Renal pelvis (tissue), 4 donors: ENCODE measurements around the gene OPCML. TPM values are rescaled to one million over a fixed set of nuclear protein-coding genes. Genes with fewer than 3 reads are reported as not detected.

Experiments
- DNase-seq: peaks from one replicate; pipeline ENCODE4 v3.0.0-alpha.2; 2013
- polyA plus RNA-seq, 3 donors: library from polyadenylated mRNA; unstranded; fragments of 120-200 nt; gene quantifications; one replicate each; pipeline ENCODE4 v1.2.1, GENCODE V29; 2013; ENCODE audit not compliant: insufficient read length in 3 of 3

The OPCML gene
- polyA plus RNA-seq, 3 donors = 9.9 to 14.8 (median 14.6) TPM

DNA sequence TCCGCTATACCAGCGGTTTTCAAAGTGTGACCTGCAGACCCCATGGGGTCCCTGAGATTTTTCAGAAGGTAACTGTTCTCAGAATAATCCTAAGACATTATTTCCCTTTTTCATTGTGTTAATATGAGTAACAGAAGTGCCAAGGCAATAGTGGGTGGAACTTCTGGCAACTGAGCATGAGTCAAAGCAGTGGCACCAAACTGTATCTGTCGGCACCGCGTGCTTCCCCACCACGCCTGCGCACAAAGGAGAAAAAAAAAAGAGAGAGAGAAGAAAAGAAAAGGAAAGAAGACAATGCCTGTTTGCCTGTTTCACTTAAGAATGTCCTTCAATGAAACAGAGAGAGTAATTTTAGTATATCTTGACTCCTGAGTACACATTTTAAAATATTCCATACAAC lies 679.9 kb downstream of the OPCML start:
- no peak for DNase-seq

DNA sequence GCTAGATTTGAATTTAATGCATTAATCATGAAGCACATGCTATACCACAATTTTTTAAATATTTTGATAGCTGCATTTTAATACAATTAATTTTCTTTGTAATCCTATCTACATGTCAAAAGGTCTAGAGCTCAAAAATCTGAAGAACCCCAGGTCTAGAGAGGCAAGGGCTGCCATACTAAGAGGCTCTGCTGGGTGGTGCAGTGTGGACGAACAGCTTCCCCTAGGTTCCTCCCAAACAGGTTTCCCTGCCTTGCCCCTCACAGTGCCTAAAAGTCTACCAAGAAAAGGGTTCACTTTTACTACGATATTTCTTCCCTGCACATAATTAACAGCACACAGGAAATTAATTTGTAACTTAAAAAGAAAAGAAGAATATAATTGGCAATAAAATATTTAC lies 681.1 kb downstream of the OPCML start:
- DNase-seq = no peak

DNA sequence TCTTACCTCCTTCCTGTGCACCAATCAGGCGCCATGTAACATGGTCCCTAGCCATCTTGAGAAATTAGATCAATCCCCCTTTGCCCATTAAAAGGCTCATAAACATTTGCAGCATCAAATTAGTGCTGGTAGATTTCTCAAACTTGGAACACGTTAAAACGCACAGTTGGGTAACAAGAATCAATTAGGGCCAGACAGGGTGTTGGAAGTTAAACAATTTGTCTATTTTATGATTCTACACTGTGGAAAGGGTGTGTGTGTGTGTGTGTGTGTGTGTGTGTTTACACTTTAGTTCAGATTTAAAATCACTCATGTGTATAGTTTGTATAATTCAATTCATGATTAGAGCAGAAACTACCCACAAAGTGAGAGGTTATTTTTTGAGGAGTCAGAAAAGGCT lies 682.0 kb downstream of the OPCML start:
- DNase-seq = no peak

DNA sequence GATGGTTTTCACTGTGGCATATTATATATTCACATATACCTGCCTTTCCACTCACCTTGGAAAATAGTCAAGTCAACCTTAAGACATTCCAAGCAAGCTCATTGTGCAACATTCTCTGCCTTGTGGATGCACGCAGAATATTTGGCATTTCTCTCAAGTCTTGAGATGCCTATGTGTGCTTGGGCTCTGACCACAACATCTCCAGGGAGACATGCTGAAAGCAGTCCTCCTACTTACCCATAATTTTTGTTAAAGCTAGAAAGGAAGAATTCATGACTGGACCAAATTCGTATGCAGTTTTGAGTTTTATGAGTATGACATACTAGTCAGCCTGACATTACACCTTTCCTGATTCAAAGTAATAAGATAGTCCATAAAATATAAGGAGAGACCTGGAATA lies 684.0 kb downstream of the OPCML start:
- no peak for DNase-seq

DNA sequence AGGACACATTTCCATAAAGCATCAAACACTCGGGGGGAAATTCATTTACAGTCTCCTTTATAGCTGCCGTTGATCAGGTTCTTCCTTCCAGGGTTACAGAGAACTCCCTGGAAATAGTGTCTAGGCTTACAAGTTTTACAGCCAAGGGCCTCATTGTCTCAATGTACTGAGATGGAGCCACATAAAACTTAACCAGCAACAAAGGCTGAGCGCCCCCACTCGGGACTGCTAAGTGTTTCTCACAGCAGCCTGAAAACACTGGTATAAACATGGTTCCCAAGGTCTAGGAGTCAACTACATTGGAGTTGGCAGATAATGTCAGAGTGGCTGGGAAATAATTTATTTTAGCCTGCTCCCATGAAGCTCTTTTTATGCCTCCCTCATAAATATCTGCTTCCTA lies 686.2 kb downstream of the OPCML start:
- no peak for DNase-seq

DNA sequence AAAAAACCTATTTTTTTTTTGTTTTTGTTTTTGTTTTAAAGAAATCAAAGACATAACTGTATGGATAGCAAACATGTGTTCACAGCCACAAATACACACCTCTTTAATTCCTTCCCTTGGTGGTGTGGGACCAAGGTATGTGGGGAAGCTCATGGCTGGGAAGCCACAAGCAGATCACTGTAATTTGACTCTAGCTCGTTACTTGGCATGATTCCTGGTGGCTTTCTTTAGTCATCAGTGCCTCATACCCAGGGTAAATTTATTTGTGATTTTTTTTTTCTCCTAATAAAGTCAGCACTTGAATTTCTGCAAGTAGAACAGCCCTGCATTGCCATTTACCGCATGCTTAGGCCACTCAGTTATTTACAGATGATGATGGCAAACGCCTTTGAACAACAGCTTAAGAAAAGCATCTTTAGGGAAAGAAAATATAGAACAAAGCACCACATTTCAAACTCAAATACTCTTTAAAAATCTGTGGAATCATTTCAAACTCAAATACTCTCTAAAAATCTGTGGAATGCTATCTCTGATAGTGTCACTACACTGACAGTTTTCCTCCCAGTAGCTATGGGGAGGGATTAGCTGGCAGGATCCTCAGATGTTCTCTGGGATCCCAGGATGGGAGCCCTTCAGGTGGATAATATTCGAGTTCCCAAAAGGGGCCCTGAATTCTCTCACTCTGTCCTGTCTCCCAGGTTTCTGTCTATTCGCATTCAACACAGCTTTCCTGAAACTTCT lies 687.2 kb downstream of the OPCML start:
- DNase-seq = no peak

DNA sequence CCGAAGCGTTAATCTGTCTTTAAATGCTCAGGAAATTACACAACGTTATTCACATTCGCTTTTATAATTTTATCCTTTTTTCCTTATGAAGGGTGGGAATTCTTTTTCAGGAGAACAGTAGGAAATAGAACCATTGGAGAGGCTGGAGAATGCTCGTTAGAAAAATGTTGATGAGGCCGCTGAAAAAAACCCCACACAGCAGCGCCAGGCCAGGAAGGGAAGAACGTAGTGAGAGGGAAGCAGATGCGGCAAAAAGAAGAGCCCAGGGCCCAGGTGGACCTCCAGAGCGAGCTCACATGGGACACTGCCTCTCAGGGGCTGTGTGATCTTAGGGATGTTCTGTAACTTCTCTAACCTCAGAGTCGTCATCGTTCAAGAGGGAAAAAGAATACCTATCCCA lies 691.6 kb downstream of the OPCML start:
- no peak for DNase-seq

DNA sequence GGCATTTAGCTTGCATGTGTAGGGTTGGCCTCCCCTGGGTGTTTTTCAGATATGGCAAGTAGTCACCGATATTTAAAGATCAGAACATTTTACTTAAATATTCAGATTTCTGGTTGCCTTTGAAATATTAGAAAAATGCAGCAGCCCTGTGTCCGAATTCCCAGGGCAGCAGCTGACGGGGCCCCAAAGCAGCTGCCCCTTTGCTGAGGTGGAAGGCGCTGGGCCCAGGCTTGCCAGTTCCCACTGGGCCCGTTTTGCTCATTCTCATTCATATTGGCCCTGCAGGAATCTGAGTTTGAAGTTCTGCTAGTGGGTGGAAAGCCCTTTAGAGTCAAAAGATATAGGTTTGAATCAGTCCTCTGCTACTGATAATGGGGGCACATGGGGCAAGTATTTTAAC lies 692.1 kb downstream of the OPCML start:
- DNase-seq = no peak

DNA sequence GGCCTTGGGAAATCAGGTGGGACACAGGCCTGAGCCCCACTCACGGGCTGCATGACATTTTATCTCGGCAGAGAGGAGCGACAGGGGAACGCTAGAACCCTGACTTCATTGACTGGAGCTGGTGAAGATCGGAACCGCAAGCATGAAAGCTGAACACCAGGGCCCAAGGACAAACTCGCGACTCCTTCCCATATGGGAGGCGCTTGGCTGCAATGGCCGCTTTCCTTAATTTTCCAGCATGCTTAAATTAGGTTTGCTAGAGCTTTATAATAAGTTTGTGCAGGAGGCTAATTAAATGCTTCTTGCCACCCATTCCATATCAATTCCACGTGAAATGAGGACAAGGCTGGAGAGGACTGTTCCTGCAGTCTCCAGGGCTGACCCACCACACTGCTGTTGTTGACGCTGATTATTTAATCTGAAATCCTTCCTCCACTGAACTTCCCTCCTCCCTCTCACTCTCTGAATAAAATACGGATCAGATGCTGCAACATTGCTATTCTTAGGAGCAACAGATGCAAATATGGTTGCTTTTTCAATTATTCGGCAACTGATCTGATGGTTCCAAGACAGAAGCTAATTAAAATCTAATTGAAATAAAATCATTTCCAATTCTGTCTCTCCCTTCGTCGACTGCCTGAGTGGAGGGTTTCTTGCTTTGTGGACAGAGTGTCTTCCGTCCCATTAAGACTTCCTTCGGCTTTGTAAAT lies 692.9 kb downstream of the OPCML start:
- no peak for DNase-seq

DNA sequence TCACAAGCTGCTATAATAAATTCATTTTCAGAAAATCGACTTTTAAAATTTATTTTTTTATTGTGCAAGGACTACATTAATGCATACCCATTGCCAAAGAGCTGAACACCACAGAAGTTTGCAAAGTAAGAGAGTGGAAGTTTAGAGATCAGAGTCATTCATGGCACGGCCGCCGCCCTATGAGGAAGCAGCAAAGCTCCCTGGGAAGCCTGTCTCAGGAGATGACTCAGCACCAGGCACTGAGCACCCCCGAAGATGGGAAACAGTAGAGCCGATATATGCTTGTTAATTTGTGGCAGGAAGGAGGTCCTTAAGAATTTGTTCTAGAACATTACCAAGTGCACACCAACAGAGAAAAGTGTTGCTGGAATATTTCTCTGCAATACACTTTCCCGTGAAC lies 693.7 kb downstream of the OPCML start:
- no peak for DNase-seq

DNA sequence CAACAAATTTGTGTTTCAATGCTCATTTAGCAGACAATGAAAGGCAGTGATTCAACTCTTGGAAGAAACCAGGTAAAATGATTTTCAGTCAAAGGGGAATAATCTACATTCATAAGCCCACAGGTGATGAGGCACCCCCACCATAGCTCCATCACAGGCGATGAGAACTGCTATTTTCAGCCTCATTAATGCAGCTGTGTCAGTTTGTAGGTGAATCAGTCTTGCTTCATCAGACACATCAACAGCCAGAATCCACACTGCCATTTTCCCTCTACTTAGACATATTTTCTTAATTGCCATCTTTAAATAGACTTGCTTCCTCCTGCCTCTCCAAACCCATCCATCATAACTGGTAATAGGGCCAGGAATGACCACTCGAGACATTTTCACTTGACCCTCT lies 701.0 kb downstream of the OPCML start:
- DNase-seq = no peak

DNA sequence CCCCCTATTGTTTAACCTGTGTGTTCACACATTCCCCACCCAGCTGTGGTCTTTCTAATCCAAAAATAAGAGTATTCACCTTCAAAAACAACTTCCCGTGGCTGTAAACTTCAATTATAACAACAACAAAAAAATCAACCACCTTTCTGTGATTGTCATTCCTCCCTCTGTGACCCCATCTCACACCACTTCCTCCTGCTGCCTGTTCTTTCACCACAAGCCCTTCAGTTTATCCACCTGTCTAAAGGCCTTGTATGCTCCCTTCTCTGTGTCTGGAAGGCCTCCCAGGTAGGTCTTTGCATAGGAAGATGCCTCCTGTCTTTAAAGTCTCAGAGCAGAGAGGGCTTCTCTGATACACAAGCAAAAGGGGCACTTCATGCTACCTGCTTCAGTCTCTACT lies 707.7 kb downstream of the OPCML start:
- no peak for DNase-seq

DNA sequence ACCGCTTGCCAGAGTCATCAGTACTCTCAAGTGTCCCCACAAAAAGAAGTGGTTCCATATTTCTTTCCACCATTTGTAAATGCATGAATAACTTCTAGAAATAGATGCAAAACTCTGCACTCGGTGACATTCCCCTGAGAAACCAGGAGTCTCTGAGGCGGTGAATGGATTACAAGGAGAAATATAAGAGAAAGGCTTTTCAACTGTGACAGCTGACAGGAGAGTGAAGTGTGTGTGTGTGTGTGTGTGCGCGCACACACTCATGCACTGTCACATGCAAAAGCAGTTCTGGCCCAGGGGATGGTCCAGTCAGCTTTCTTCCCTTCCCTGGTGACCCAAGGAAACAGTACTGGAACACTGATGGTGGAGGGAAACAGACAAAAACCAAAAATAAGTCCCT lies 710.0 kb downstream of the OPCML start:
- DNase-seq = no peak

DNA sequence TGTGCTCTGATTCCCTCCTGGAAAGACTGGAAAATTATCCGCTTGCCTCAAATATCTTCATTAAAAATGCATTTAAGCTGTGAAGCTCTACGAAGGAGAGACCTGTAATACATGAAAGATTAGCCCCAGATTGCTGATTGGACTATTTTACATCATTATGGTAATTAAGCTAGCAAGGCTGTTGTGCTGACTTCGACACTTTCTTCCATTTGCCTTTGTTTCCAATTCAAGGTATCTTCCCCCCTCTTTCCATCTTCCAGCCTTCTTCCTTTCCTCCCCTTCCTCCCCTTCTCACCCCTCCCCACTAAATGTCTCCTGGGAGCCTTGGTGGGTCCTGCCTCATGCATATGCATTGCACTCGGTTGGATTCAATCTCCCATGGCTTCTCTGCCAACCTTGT lies 710.8 kb downstream of the OPCML start:
- no peak for DNase-seq

DNA sequence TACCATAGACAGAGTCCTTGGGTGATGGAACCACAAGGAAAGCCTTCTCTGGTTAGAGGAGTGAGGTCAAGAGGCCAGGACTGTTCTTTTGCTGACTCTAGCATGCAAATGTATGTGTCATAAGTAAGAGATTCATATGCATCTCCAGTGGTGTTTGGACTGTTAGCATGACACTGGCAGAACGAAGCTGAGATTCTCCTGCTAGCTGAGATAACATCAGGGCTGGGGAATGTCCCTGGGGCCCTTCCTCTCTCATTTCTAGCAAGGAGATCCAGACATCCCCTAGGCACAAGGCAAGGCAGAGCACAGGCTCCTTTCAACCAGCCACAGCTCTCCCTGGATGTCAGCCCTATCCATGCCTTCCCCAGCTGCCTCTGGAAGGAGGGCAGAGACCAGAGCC lies 711.3 kb downstream of the OPCML start:
- no peak for DNase-seq

DNA sequence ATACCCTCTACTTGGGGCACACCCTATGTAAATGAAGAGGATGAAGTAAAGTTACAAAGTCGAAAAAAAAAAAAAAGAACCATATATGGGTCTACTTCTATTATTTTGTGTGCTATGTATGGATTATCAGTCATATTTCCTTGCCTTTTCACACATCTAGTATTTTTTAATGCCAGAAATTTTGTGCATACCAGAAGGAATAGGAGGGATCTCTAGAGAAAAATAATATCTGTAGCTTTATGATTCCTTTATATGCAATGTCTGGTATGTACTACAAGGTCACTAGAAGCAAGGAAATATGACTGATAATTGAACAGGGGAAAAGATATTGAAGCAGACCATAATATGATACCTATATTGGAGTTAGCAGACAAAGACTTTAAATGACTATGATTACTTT lies 713.4 kb downstream of the OPCML start:
- no peak for DNase-seq

DNA sequence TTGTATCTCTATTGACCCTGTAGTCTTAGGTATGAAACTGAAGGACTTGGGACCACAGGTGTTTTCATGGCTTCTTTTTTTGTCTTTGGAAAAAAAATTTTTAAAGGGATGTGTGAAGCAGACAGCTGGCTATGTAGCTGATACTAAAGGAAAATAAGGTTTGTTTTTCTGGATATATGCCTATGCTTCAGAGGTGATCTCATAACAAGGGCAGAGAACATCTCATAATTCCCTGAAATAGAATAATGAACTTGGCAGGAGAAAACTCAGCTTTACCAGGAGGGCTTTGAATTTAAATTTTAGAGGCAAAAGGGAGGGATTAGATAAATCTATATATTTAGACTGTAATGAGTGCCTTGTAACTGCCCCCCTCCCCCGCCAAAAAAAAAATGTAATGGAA lies 714.9 kb downstream of the OPCML start:
- no peak for DNase-seq

DNA sequence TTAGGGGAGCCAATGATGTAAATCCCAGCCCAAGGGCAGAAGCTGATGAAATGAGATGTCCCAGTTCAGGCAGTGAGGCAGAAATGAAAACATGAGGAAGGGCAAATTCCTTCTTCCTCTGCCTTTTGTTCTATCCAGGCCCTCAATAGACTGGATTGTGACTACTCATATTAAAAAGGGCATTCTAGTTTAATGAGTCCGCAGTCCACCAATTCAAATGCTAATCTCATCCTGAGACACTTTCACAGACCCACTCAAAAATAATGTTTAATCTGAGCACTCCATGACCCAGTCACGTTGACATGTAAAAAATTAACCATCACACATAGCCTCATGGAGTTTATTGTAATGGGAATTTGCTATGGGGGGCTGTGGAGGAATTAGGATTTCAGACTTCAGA lies 717.9 kb downstream of the OPCML start:
- DNase-seq = peak; percentile 23

DNA sequence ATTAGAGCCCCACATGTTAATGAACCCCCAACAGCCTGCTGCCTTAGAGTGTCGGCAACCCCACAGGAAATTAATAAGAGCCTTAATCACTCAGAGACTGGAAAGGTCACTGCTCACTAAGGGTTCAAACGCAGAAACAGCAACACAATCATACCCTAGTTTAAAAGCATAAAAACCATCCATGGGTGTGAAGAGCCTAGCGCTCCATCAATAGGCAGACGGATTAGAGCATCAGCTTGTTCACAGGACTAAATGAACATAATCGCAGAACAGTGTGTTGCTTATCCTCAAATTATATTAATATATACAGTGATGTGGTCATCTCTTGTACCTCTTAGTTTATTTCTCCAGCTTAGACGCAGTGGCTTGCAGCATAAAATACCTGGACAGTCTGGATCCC lies 720.7 kb downstream of the OPCML start:
- no peak for DNase-seq

DNA sequence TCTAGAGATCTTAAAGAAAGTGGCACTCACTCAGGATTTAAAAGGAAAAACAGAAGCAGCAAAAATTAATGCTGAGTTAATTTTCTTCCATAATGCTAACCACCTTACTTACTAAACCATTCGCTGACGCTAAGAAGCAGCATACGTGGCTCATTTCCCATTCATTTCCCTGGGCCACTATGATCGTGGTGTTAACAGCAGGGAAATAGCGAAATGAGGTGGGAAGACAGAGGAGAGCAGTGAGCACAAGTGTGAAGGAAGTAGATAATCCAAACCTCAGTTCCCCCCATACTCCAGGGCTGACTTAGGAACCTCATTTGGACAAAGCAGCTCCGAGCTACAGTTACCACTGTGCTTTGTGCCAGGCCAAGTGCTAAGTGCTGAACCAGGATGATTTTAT lies 723.2 kb downstream of the OPCML start:
- DNase-seq = no peak

DNA sequence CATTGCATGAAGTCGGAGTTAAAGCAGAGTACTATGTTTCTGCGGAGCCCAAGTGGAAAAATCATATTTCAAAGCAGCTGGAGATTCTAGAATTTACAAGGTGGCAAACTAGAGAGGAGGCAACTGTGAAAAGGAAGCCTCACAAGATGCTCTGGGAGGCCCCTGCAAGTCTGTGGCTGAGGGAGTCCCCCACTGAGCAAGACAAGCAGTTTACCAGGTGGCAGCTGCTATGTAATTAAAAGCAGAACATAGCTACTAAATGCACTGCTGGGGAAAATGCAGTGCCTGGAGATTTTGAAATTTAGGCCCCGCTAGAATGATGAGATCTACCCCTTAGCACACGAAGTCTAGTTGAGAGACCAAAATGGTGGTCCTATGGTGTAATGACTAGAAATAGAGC lies 728.0 kb downstream of the OPCML start:
- no peak for DNase-seq

DNA sequence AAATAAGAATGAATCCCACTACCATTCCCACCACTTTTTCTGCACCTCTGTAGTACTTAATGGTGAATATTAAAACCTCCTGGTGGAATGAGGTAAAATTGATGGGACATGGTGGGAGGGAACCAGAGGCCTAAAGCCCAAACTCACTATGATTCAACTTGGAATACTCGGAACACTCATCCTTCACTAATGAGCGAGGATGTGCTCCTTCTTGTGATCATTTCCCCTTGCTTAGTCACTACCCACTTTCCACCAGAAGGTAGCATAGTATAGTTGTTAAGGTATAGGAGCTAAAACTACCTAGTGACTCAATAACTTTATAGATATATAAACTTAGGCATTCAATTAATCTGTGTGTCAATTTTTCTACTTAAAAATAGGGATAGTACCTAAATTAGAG lies 728.9 kb downstream of the OPCML start:
- DNase-seq = no peak

DNA sequence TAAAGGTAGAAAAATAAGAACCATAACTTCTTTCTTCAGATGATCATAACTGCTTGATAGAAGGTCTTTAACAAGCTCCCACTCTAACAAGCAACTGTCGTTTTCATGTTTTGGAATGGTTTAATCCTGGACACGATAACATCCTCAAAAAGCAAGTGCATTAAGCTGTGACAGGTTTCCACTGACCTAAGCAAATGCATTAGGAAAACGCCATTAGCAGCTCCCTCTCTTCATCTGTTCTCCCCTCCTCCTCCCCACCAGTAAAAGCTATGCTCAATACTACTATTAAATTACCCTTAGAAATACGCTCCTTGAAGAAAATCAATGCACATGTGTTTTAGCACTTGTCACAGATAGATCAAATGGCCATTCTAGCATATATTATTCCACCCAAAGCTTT lies 729.4 kb downstream of the OPCML start:
- no peak for DNase-seq

DNA sequence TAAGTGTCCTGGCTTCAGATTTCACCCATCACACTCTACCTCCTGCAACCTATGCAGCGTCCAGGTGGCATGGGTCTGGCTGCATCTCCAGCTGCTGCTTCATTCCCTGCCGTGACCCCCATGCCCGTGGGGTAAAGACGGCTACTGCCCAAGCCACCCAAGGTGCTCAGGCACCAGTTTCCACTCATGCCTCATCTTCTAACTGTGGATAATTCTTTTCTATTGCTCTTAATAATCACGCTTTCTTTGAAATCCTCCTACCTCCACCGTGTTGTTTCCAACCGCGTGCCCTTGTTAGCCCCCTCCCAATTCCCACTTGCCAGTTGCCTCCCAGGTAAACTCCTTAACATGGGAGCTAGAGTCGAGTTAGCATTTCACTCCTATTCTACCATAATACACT lies 738.5 kb downstream of the OPCML start:
- DNase-seq = no peak
